ENCODE results near the gene PHGDH.
A peak's percentile ranks its signal among the peaks of the same experiment; 100 is the strongest.
"Not testable (repeated sequence)": the region's sequence is repeated elsewhere in the genome, so short reads cannot be mapped to it uniquely, and the experiment has no call there.

The PHGDH gene

DNA sequence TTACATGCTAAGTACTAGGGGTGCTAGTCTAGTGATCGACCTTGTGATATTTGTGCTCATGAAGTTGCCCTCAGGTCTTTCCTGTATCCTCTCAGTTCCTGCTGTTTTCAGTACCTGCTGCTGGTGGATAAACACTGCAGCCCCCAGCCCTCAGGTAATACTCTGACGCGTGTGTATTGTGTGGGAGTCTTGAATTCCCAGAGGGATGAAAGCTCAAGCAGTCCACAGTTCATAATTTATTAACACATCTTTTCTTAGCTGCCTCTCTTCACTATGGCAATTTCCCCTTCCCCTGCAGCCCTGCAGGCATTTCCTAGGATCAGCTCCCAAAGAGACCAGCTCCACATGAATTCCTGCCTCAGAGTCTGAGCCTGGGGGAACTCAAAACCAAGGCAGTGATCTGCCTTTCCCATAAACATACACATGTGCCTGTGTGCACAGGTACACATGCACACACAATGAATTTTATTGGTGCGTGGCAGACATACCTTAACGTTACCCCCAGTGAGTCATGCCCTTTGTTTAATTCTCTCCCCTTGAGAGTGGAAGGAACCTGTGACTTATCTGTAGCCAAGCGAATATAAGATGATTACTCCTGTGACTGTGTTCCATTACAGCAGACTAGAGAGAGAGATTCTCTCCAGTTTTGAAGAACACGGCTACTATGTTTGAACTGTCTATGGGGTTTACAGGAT, 71.0 kb downstream of the PHGDH start:
- Histone ChIP-seq H3K9ac (no peak overlapping the region), H3K27me3 (no peaks in the 10 kb centered on the region), H3K27ac (no peak overlapping the region), H3K36me3 (no peaks in the 10 kb centered on the region), H3K9me3 (no peaks in the 10 kb centered on the region), H3K4me2 (no peak overlapping the region), H4K20me1 (no peaks in the 10 kb centered on the region), H3K4me3 (no peak overlapping the region), H3K4me1 (no peaks in the 10 kb centered on the region)
- TF ChIP-seq Cebpa-rat (IDR thresholded peaks at IDR 0.05): no peak

DNA sequence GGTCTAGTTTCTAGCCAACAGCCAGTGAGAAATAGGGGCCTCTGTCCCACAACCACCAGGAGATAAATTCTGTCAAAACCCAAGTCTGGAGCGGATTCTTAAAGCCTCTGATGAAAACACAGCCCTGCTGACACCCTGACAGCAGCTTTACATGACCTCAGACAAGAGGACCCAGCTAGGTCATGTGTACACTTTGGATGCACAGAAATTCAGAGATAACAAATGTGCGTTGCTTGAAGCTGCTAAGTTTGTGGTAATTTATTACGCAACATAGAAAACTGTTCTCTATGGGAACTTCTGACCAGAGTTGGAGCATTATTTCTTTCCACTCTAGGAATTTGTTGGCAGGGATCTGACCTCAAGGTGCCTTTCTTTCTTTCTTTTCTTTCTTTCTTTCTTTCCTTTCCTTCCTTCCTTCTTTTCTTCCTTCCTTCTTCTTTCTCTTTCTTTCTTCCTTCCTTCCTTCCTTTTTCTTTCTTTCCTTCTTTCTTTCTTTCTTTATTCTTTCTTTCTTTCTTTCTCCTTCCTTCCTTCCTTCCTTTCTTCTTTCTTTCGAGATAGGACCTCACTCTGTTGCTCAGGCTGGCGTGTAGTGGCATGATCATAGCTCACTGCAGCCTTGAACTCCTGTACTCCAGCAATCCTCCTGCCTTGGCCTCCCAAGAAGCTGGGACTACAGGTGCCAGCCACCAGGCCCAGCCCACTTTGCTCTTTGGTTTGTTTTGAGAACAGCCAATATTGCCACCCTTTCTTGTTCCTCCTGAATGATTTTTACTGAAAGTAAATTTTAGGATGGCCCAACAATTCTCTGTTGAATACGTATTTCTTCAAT, 71.8 kb downstream of the PHGDH start:
- Histone ChIP-seq H3K9me3 (no peaks in the 10 kb centered on the region), H3K4me3 (no peak overlapping the region), H3K27ac (no peak overlapping the region), H3K4me2 (no peak overlapping the region), H3K4me1 (no peaks in the 10 kb centered on the region), H3K9ac (no peak overlapping the region), H3K36me3 (no peaks in the 10 kb centered on the region), H3K27me3 (no peaks in the 10 kb centered on the region), H4K20me1 (no peaks in the 10 kb centered on the region)
- TF ChIP-seq Cebpa-rat (IDR thresholded peaks at IDR 0.05): peak; percentile 87

DNA sequence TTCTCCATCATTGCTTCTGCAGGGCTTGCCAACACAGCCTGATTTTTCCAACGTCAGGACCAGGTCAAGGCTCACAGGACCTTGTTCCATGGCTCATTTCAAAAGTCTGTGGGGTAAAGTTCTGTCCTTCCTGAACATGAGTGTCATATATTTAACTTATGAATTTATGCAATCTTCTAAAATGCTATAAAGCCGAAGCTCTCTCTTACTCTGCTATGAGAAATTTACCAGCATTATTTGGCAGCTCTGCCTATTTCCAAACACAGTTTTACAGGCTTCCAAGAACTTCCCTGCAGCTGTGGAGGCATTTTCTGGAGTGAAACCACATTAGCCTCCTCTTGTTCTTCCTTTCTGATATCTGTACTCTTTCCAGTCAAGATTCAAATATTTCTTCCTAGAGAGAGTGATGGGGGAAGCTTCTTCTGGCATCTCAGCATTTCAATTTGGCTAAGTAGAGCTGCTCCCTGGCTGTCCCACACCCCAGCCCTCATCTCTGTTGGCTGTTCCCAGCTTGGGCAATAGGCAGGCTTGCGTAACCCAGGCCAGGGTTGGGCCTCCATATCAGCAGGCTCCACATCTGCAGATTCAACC, 72.6 kb downstream of the PHGDH start:
- no peak overlapping the region for H3K4me3 ChIP-seq
- H3K4me1 ChIP-seq: no peaks in the 10 kb centered on the region
- no peaks in the 10 kb centered on the region for H3K36me3 ChIP-seq
- no peak for TF ChIP-seq Cebpa-rat (IDR thresholded peaks at IDR 0.05)
- H3K4me2 ChIP-seq: no peak overlapping the region
- no peaks in the 10 kb centered on the region for H3K9me3 ChIP-seq
- H4K20me1 ChIP-seq: no peaks in the 10 kb centered on the region
- no peak overlapping the region for H3K27ac ChIP-seq
- no peaks in the 10 kb centered on the region for H3K27me3 ChIP-seq
- H3K9ac ChIP-seq: no peak overlapping the region

DNA sequence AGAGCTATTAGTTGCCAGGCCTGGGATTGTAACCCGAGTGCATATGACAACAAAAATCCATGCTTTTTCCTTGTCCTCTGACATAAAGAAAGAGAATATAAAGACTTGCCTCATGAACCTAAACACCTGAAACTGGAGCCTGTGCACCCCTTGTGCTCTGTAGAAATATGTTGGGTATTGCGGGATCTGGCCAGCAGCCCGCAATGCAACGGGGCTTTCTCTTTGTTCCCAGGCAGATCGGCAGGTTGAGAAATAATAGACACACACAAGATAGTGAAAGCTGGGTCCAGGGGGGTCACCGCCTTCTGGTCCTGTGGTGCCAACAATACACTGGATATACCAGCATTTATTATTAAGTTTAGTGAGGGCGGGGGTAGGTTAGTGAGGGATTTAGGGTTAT, 74.3 kb downstream of the PHGDH start:
- not testable (repeated sequence) for H3K4me1 ChIP-seq, H3K4me2 ChIP-seq, H3K9me3 ChIP-seq, H3K9ac ChIP-seq, H3K27ac ChIP-seq, H3K36me3 ChIP-seq, H3K27me3 ChIP-seq, H4K20me1 ChIP-seq, H3K4me3 ChIP-seq

DNA sequence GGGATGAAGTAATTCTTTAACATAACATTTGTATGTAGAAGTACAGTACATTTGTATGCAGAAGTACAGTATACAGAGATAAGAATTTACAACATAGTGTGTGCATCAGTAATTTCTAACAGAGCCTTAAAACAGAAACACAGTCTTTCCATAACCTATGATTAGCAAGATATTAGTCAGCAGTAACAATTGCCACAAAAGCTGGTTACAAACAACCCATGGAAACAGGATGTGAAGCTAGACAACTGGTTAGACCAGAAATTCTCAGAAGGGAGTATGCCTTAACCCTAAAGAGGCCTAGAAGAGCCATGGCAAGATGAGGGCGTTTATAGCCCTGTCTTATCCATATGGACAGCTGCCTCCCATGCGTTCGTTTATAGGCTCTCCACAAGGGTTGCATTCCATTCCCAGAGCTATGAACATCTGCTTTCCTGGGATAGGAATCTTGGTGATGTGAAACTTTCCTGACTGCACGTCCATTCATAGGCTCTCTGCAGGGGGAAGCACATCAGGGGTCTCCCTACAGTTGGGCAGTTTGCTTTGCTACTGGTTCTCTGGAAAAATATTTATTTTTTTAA, 74.8 kb downstream of the PHGDH start:
- H3K36me3 ChIP-seq, H3K27me3 ChIP-seq, H3K4me2 ChIP-seq, H3K4me3 ChIP-seq, H3K27ac ChIP-seq, H3K4me1 ChIP-seq, H3K9me3 ChIP-seq, H3K9ac ChIP-seq, H4K20me1 ChIP-seq: not testable (repeated sequence)

DNA sequence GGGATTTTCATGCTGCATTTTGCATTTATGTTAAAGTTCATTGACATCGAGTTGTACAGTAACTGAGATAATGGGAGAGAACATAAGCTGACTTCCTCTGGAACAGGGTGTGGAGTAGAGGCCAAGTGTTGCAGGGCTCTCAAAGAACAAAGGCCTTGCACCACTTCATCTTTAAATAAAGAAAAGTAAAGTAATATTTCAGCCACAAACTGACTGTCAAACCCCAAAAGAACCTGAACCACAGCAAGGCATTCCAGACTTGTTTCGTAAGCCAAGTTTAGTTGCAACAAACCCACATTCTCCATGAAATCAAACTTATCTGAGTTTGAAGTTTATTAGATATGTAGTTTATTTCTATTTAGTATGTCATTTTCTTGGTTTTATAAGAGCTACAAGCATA, 76.0 kb downstream of the PHGDH start:
- no peak overlapping the region for H3K4me2 ChIP-seq
- H3K27ac ChIP-seq: no peak overlapping the region

DNA sequence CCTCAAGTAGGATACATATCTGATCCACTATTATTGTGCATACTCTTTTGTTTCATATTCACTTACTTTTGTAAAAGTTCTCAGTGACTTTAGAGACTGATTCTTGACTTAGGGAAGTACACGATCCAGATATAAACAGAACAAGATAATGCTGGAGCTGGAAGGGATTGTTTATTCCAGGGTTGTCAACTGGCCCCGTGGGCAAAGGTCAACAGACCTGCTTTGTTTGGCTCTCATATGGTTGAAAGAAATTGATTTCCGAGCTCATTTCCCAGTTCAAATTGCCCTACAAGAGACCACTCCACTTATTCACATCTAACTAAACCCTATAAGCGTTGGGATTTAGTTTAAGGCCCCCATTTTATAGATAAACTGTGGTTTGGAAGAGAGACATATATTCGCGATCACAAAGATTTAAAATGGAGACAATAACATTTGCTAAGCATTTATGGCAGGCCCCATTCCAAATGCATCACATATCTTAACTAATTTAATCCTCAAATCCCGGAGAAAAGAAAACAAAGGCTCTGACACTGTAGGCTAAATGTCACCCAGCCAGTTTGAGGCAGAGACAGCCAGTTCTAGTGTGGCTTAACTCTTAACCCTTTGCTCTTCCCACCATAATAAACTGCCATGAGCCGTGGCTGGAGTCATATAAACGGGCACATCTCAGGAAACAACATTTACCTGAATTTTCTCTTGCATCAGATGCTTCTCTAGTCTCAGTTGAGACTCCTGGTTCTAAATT, 78.9 kb downstream of the PHGDH start:
- Histone ChIP-seq H3K27ac (no peak overlapping the region), H3K36me3 (no peaks in the 10 kb centered on the region), H3K27me3 (no peaks in the 10 kb centered on the region; the same call in 1 of the 2 replicates), H3K4me3 (no peak overlapping the region), H3K9ac (no peak overlapping the region), H3K4me1 (no peaks in the 10 kb centered on the region), H3K4me2 (no peak overlapping the region), H3K9me3 (no peaks in the 10 kb centered on the region), H4K20me1 (no peaks in the 10 kb centered on the region)
- TF ChIP-seq Cebpa-rat (IDR thresholded peaks at IDR 0.05): no peak

More for the DNA sequence above, 76.0 kb downstream of the PHGDH start:
- no peak overlapping the region for H3K4me3 ChIP-seq
- no peaks in the 10 kb centered on the region for H3K9me3 ChIP-seq
- H3K27me3 ChIP-seq: no peaks in the 10 kb centered on the region
- H3K36me3 ChIP-seq: no peaks in the 10 kb centered on the region
- no peak overlapping the region for H3K9ac ChIP-seq
- H4K20me1 ChIP-seq: no peaks in the 10 kb centered on the region
- no peaks in the 10 kb centered on the region for H3K4me1 ChIP-seq
- TF ChIP-seq Cebpa-rat (IDR thresholded peaks at IDR 0.05): no peak

DNA sequence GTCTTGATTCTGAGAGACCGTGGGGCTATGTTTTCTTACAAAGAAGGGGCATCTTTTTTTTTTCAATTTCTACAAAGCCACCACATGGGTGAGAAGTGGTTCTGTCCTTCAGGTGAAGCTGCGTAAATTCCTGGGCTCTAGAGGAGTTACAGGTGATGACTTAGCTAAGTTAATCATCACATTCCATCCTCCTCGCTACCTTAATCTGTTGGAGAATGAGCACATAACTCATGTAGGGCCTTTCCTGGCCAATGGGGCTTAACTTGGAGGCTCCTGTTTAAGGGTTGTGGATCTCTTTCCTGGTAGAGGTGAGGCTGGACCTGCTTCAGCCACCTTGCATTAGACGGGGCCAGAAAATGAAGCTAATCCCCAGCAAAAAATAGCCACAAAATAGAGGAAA, 79.6 kb downstream of the PHGDH start:
- H3K9me3 ChIP-seq: no peaks in the 10 kb centered on the region
- no peak overlapping the region for H3K9ac ChIP-seq
- H3K4me3 ChIP-seq: no peak overlapping the region
- no peaks in the 10 kb centered on the region; the same call in 1 of the 2 replicates for H3K27me3 ChIP-seq
- no peak overlapping the region for H3K4me2 ChIP-seq
- no peaks in the 10 kb centered on the region for H3K36me3 ChIP-seq
- H4K20me1 ChIP-seq: no peaks in the 10 kb centered on the region
- H3K27ac ChIP-seq: no peak overlapping the region
- no peak for TF ChIP-seq Cebpa-rat (IDR thresholded peaks at IDR 0.05)
- no peaks in the 10 kb centered on the region for H3K4me1 ChIP-seq

Data from BLaER1 (cell line).